ENCODE measurements around the gene CERS6. TPM values are rescaled to one million over a fixed set of nuclear protein-coding genes. Genes with fewer than 3 reads are reported as not detected.

The CERS6 gene
- total and polyA plus RNA-seq, 2 of the 8 experiments (the other 6 are each of a cell fraction or from before 2014, with no cell fraction given) = 6.8 to 28.2 TPM

GRCh38 chr2:168571061-168571460 lies 115.0 kb downstream of the CERS6 start:
- Histone ChIP-seq H2BK12ac (ENCODE audit: low read depth, low read length) (no peak overlapping the region), H2BK120ac (replicated peaks; ENCODE audit: low read depth, low read length) (no peak overlapping the region), H2BK5ac (ENCODE audit: low read depth, low read length) (no peak overlapping the region), H3K23ac (ENCODE audit: insufficient read length) (no peak overlapping the region), H3K4ac (replicated peaks; ENCODE audit: insufficient read length, low read depth, low read length) (no peak overlapping the region), H4K8ac (ENCODE audit: extremely low read depth, insufficient read depth, low read length) (no peak overlapping the region), H3K79me1 (ENCODE audit: low read depth, low read length) (peaks cover 9% of the 10 kb centered on the region), H3K27me3 (replicated peaks in 1 of 4; ENCODE audit: control insufficient read depth in 3 of 4, extremely low read depth in 1 of 4, insufficient read depth in 3 of 4, low read length in 3 of 4) (no peaks in the 10 kb centered on the region), H3K79me2 (ENCODE audit: control insufficient read depth in 1 of 2, insufficient read depth in 2 of 2, low read length in 2 of 2) (peaks cover 3 to 4% of the 10 kb centered on the region in 2 experiments), H3K27ac (ENCODE audit: low read depth, low read length) (no peak overlapping the region), H4K5ac (ENCODE audit: insufficient read length, low read depth, low read length) (no peak overlapping the region), H2BK20ac (ENCODE audit: low read length) (no peak overlapping the region), H4K91ac (replicated peaks; ENCODE audit: insufficient read length, low read length) (no peak overlapping the region), H3K14ac (ENCODE audit: insufficient read length) (no peak overlapping the region), H3K9me3 (ENCODE audit: insufficient read depth in 2 of 2, low read depth in 1 of 2, low read length in 1 of 2) (no peaks in the 10 kb centered on the region), H3K4me3 (ENCODE audit: extremely low read depth in 1 of 4, insufficient read depth in 2 of 4, low read depth in 3 of 4, low read length in 4 of 4) (no peak overlapping the region), H4K20me1 (replicated peaks in 1 of 2; ENCODE audit: control insufficient read depth in 1 of 2, insufficient read depth in 2 of 2, low read length in 2 of 2) (no peaks in the 10 kb centered on the region), H3K36me3 (ENCODE audit: control insufficient read depth in 2 of 4, insufficient read depth in 4 of 4, low read length in 3 of 4) (no peaks in the 10 kb centered on the region), H2BK15ac (ENCODE audit: low read length) (no peak overlapping the region), H3K18ac (ENCODE audit: extremely low read depth, low read length) (no peak overlapping the region), H3K4me1 (replicated peaks in 1 of 4; ENCODE audit: control insufficient read depth in 3 of 4, insufficient read depth in 4 of 4, low read length in 3 of 4) (peaks cover 0 to 5% (median 1%) of the 10 kb centered on the region in 4 experiments; a peak in 2 of 7 replicates), H3K23me2 (ENCODE audit: low read depth, low read length) (no peaks in the 10 kb centered on the region), H2AFZ (ENCODE audit: low read length) (no peak overlapping the region), H3K56ac (replicated peaks; ENCODE audit: insufficient read length, low read depth, low read length) (no peak overlapping the region), H3K4me2 (ENCODE audit: insufficient read depth in 1 of 2, low read depth in 2 of 2, low read length in 2 of 2) (no peak overlapping the region), H3K9ac (replicated peaks in 1 of 4; ENCODE audit: extremely low read depth in 1 of 4, low read depth in 3 of 4, low read length in 3 of 4) (no peak overlapping the region), H2AK5ac (ENCODE audit: low read depth, low read length) (no peak overlapping the region)
- DNase-seq (ENCODE audit: low read depth in 1 of 2, low spot score in 2 of 2) (no peak), FAIRE-seq (no peak)
- WGBS, 2 experiments (ENCODE audit: extremely low coverage in 1 of 2, insufficient coverage in 1 of 2, insufficient read length in 1 of 2, insufficient replicate concordance in 2 of 2, low coverage in 1 of 2, low lambda C conversion rate in 2 of 2, missing lambda C conversion rate in 1 of 2) = 93% methylated on average over 5 of the region's 5 CpGs; no CpG with 5 or more reads in 1 of the 2 experiments
- POLR2A ChIA-PET (ENCODE audit: partially characterized antibody) = interaction anchor here (1.3 to 1.5 kb wide), 2 partner anchors 9 to 52 kb away, joined by 3 to 4 read pairs; no protein-coding TSS in a partner anchor
- CTCF ChIA-PET (ENCODE audit: partially characterized antibody) = no interaction called here
- TF ChIP-seq SP4 (IDR thresholded peaks at IDR 0.05; ENCODE audit: low read length) (no peak), TBP (IDR thresholded peaks at IDR 0.05; ENCODE audit: low read depth, low read length) (no peak), ZNF274 (IDR thresholded peaks at IDR 0.05; ENCODE audit: borderline replicate concordance, extremely low read depth, low read length) (no peak), SUZ12 (IDR thresholded peaks at IDR 0.05; ENCODE audit: low read length) (no peak), NRF1 (IDR thresholded peaks at IDR 0.05; ENCODE audit: low read depth, low read length) (no peak), RNF2 (IDR thresholded peaks at IDR 0.05; ENCODE audit: borderline replicate concordance, low read depth, low read length, missing control alignments, poor library complexity, severe bottlenecking) (no peak), E2F6 (IDR thresholded peaks at IDR 0.05) (no peak), RFX5 (IDR thresholded peaks at IDR 0.05; ENCODE audit: borderline replicate concordance, low read depth, low read length) (no peak), JUND (IDR thresholded peaks at IDR 0.05; ENCODE audit: low read length) (no peak), CEBPB (IDR thresholded peaks at IDR 0.05; ENCODE audit: low read depth, low read length) (no peak), RBBP5 (IDR thresholded peaks at IDR 0.05; ENCODE audit: borderline replicate concordance, low read depth, low read length) (no peak), GABPA (IDR thresholded peaks at IDR 0.05; ENCODE audit: borderline replicate concordance, insufficient read depth, low read length) (no peak), SIX5 (IDR thresholded peaks at IDR 0.05; ENCODE audit: low read depth, low read length) (no peak), ASH2L (IDR thresholded peaks at IDR 0.05; ENCODE audit: low read length) (no peak), SIRT6 (IDR thresholded peaks at IDR 0.05; ENCODE audit: low read length) (no peak)
